Fibroblast of lung (primary cell): Measurements from ENCODE around the gene SYT8.
A peak's percentile ranks its signal among the peaks of the same experiment; 100 is the strongest.

Experiments
- EZH2 ChIP-seq: IDR thresholded peaks from 2 replicates; pipeline ENCODE4 v1.5.1; 2012; ENCODE audit warnings: low read length, control low read depth, mild to moderate bottlenecking; ENCODE audit errors: missing control alignments
- TF ChIP-seq, protein P1 (sequence below), 2 donors: IDR thresholded peaks in 1 of 2; conservative IDR thresholded peaks in 1 of 2; 1 replicate in 1 of 2; 2 replicates in 1 of 2; pipeline ENCODE4 v1.5.1; 2011 to 2012; ENCODE audit warnings: low read length in 2 of 2, control low read depth in 1 of 2, inconsistent platforms in 1 of 2, low read depth in 1 of 2, mild to moderate bottlenecking in 1 of 2

DNA sequence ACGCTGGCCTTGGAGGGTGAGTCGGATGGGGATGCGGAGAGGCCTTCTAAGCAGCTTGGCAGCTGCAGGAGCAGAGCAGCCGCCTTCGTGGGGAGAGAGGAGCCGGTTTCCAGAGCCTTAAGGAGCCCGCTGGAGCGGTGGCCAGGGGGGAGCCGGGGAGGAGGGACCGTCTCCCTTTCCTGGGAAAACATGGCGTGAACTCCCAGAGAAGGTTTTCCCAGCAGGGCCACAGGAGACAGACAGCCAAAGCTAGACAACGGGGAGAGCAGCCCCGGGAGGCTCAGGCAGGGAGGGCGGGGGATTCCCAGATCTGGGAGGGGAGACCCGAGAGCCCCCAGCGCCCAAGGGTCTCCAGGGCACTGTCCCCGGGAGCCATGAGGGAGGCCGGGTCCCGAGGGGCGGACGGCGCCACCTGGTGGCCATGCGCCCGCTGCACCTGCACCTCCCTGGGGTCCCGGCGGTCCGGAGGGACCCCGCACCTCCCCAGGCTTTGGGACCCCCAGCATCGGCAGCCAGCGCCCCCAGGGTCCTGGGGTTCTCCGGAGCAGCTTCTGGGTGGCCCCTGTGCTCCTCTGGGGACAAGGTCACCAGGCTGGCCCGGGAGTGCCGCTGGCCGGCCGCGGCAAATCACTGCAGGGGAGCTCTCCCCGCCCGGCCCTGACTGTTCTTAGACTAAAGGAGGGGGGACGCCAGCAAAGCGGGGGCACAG, 2.4 kb upstream of the SYT8 start:
- TF ChIP-seq, protein P1, sequence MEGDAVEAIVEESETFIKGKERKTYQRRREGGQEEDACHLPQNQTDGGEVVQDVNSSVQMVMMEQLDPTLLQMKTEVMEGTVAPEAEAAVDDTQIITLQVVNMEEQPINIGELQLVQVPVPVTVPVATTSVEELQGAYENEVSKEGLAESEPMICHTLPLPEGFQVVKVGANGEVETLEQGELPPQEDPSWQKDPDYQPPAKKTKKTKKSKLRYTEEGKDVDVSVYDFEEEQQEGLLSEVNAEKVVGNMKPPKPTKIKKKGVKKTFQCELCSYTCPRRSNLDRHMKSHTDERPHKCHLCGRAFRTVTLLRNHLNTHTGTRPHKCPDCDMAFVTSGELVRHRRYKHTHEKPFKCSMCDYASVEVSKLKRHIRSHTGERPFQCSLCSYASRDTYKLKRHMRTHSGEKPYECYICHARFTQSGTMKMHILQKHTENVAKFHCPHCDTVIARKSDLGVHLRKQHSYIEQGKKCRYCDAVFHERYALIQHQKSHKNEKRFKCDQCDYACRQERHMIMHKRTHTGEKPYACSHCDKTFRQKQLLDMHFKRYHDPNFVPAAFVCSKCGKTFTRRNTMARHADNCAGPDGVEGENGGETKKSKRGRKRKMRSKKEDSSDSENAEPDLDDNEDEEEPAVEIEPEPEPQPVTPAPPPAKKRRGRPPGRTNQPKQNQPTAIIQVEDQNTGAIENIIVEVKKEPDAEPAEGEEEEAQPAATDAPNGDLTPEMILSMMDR (conservative IDR thresholded peaks at IDR 0.05 in 1 of 2, IDR thresholded peaks at IDR 0.05 in 1 of 2; ENCODE audit: low read depth in 1 of 2, low read length in 2 of 2): peak; percentile 74 to 85
- TF ChIP-seq EZH2: no peak
